HCEC 1CT (cell line): ENCODE measurements around the gene CCDC134.
A peak's percentile ranks its signal among the peaks of the same experiment; 100 is the strongest.
"Not testable (repeated sequence)": the region's sequence is repeated elsewhere in the genome, so short reads cannot be mapped to it uniquely, and the experiment has no call there.

Source experiments
- DNase-seq: peaks from one replicate; pipeline ENCODE4 v3.0.0-alpha.2; 2017

CCDC134 gene

GRCh38 chr22:41826430-41827383, 26.2 kb downstream of the CCDC134 start:
- DNase-seq, result no peak

- no peak for DNase-seq
These were observed 27.2 kb downstream of the CCDC134 start for GRCh38 chr22:41827671-41828070.

GRCh38 chr22:41828516-41828915, 28.0 kb downstream of the CCDC134 start:
- no peak for DNase-seq

GRCh38 chr22:41830174-41830573, 29.7 kb downstream of the CCDC134 start:
- no peak for DNase-seq

GRCh38 chr22:41831383-41831782, 30.9 kb downstream of the CCDC134 start:
- no peak for DNase-seq

GRCh38 chr22:41831828-41832552, 31.5 kb downstream of the CCDC134 start:
- DNase-seq, result peak; percentile 26

- DNase-seq, result peak; percentile 100
These were observed 32.3 kb downstream of the CCDC134 start, which contains the start of gene SREBF2 for GRCh38 chr22:41832553-41833368. SREBF2 (plus strand) TSS chr22:41833105; CDS start chr22:41833271, 166 bp downstream.

- DNase-seq, result peak; percentile 12
These were observed 33.0 kb downstream of the CCDC134 start for GRCh38 chr22:41833369-41834004.

GRCh38 chr22:41834005-41834944, 33.8 kb downstream of the CCDC134 start:
- DNase-seq, result peak; percentile 11

- not testable (repeated sequence) for DNase-seq
These were observed 35.0 kb downstream of the CCDC134 start for GRCh38 chr22:41835462-41835861.

- no peak for DNase-seq
These were observed 36.1 kb downstream of the CCDC134 start for GRCh38 chr22:41836551-41836950.

- no peak for DNase-seq
These were observed 38.6 kb downstream of the CCDC134 start for GRCh38 chr22:41838842-41839618.

GRCh38 chr22:41840216-41840615, 39.7 kb downstream of the CCDC134 start:
- DNase-seq, result no peak

GRCh38 chr22:41841085-41841712, 40.7 kb downstream of the CCDC134 start:
- no peak for DNase-seq

GRCh38 chr22:41842996-41843970, 42.8 kb downstream of the CCDC134 start:
- DNase-seq, result no peak

- DNase-seq, result no peak
These were observed 43.6 kb downstream of the CCDC134 start for GRCh38 chr22:41844036-41844435.

GRCh38 chr22:41844513-41844912, 44.0 kb downstream of the CCDC134 start:
- no peak for DNase-seq
